GM18867 (cell line): ENCODE data around the gene GNA15.

Experiments
- ATAC-seq: cut with Tn5 transposase; IDR thresholded peaks from one replicate; pipeline ENCODE4 v1.9.1; 2021; ENCODE audit warnings: mild to moderate bottlenecking, moderate library complexity; ENCODE audit not compliant: unreplicated experiment

The GNA15 gene

DNA sequence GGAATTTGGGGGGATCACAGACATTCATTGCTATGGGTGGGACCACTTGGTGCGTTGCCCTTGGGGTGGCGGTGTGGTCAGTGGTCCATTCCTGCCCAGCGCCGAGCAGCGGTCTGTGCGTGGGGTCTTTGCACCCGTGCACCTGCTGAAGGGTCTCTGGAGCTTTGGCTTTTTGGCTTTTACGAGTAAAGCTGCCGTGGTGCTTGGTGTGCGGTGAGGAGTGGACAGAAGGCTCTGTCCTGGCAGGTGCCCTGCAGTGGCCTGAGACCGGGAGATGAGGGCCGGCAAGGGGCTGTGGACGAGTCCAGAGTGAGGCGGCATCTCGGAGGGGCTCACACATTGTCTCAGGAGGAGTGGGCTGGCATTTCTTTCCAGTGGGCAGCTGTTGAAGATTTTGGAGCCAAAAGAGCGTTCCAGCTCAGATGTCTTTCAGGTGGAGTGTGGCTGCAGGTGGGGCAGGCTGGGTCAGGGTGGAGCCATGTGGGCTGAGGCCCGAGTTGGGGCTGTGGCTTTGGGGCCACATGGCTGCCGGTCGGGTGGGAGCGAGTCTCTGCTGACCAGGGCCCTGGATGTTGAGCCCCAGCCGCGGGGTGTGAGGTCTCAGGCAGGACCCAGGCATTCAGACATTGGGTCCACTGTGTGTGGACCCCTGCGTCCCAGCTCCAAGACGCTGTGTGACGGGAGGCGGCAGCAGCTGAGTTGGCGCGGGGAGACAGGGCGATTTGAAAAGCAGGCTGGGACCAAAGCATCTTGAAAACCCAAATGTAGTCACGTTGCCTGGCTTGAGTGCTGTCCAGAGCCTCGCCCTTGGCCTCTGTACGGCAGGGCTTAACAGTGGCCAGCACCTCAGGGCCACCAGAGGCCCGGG lies 30.0 kb upstream of the GNA15 start:
- ATAC-seq = no peak

DNA sequence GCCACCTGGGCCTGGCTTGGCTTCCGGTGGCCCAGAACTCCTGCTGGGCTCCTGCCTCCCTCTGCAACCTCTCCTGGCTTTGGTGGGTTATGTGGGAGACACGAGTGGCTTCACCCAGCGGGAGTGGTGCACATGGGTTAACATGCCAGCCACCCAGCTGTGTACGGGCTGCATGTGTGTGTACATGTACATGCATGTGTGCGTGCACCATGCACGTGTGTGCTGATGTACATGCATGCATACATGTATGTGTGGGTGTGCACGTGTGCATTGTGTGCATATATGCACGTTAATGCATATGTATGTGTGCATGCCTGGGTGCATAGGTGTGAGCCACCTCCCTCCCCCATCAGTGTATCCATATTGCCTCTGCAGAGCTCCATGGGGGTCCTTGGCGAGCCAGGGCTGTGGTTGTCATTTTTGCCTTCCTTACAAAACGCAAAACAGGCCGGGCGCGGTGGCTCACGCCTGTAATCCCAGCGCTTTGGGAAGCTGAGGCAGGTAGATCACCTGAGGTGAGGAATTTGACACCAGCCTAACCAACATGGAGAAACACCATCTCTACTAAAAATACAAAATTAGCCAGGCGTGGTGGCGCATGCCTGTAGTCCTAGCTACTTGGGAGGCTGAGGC lies 29.2 kb upstream of the GNA15 start:
- no peak for ATAC-seq

DNA sequence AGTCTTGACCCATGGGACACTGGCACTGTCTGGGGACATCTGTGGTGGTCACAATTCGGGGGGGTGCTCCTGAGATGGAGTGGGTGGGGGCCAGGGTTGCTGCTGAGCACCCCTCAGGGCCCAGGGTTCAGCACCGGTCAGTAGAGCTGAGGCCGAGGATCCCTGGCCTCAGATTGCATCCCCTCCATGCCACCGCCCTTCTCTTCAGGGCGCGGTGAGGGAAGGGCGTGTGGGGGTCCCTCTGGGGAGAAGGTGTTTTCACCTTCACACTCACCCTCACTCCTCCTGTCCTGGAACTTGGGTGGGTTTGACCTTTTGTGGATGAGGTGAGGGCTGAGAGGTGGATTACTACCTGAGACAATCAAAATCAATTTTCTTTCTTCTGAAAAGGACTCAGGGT lies 28.2 kb upstream of the GNA15 start:
- ATAC-seq = no peak

DNA sequence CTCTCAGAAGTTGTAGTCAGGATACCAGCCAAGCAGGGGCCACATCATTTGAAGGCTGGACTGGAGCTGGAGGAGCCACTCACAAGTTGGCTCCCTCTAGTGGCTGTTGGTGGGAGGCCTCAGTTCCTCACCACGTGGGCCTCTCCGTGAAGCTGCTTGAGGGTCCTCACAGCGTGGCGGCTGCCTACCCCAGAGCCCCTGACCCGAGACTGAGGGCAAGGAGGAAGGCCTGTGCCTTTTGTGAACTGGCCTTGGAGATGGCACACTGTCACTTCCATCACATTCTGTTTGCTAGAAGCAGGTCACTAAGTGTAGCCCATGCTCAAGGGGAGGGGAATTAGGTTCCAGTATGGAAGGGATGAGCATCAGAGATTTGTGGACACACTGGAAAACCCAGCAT lies 27.1 kb upstream of the GNA15 start:
- no peak for ATAC-seq

DNA sequence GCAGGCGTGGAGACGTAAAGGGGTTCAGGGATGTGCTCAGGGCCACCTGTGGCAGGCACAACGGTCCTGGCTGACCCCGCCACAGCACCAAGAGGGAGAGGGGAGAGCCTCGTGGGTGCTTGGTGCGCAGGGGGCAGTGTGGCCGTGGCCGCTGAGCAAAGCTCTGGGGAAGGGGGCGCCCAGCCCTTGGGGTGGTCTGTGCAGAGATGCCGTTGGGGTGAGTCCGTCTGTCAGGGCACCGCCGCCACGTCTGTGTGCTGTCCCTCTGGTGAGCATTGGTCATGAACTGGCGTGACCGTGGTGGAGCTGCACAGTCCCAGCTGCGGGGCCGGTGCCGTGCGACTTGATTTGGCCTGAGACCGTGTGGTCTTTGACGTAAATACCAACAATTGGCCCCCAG lies 26.3 kb upstream of the GNA15 start:
- no peak for ATAC-seq

DNA sequence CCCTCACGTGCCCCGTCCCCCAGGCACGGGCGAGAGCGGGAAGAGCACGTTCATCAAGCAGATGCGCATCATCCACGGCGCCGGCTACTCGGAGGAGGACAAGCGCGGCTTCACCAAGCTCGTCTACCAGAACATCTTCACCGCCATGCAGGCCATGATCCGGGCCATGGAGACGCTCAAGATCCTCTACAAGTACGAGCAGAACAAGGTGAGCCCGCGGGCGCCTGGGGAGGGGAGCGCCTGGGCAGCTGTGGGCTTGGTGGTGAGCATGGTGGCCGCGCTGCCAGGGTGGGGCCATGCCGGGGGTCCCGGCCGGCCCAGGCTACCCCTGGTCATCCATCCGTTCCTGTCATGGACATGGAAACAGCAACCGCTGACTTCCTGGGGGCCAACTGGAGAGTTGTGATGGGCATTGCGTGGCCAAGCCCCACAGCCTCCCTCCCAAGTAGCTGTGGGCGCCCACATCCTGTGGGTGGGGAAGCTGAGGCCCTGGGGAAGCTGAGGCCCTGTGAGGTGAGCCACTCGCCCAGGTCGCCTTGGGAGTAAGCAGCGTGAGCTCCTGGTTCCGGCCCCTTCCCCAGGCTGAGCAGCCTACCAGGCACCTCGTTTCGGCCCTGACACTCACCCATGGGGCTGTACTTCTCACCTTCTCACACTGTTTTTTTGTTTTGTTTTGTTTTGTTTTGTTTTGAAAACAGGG lies 25.6 kb upstream of the GNA15 start:
- ATAC-seq = no peak

DNA sequence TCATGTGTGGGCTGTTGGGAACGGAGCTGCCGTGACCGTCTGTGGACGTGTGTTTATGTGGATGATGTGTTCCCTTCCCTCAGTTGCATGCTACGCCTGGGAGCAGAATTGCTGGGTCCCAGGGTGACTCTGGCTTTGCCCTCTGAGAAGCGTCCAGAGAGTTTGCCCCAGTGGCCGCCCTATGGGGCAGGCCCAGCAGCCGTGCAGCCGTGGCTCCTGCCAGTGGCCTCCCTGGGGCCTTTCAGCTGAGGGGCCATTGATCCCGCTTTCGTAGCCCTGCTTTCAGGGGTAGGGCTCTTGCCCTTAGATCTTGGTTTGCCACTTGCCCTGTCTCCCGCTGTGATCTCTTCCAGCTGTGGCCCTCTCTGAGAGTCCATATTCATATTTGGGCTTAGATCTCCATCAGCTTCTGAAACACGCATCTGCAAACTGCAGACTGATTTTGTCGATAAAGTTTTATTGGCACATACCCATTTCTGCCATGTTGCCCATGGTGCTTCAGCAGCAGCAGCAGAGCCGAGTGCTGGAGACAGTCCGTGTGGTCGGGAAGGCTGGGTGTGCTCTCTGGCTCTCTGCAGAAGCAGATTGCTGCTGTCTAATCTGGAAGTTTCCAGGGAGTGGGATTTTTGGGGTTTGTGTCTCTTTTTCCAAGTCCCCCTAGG lies 24.1 kb upstream of the GNA15 start:
- ATAC-seq = no peak

DNA sequence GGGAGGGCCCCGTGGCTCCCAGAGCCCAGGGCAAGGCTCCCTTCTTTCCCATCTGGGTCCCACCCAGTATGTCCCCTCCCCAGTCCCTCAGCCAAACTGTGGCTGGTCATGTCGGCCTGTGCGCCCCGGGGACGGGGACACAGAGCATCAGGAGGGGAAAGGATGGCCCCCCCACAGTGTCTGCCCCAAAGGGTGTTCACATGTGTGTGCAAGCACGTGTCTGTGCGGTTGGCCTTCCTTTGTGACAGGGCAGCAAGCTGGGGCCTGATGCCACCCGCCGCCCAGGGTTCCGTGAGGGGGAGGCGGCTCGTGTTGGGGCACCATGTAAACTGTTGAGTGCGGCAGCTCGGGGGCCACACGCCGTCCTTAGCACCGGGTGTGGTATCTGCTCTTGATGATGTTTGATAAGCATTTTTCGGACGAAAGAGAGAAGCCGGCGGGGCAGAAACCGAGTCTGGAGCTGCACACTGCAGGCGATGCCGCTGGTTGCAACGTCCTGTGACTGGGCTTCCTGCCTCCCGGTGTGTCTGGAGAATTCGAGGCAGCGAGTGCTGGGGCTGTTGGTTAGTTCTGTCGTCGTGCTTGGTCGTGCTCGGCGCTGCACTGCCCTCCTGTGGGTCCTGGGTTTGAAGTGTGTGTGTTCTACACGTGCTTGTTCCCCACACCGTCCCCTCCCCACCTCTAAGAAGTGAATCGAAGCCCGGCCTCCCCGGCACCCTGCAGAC lies 23.3 kb upstream of the GNA15 start:
- ATAC-seq = no peak

DNA sequence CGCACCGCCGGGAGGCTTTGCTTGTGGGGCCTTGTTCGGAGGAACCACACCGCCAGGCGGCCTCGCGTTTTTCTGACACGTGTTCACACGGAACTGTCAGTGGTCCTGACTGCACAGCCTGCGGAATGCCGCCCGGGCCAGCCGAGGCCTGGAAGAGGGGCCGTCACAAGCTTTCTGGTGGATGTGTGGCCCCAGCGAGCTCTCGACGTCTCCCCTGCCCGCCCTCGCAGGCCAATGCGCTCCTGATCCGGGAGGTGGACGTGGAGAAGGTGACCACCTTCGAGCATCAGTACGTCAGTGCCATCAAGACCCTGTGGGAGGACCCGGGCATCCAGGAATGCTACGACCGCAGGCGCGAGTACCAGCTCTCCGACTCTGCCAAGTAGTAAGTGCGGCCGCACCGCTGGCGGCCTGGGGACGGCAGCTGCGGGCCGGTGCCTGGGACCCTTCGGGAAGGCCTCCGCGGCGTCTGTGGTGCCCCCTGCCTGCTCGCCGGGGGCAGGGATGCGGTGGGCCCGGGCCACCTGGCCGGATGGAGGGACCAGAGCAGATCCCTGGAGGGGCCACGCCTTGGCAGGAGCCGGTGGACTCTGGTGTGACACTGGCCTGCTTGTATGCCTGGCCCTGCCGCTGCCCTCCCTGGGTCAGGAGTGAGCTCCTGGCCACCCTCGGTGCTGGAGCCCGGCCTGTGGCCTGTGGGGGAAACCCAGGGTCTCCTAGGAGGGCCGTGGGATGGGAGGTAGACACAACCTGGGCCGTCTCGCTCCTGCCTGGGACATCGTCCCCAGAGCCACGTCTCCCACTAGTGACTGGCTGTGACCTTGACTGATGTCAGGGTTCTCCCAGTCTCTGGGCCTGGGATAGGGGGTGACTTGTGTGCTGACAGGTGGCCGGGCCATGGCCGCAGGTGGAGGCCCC lies 22.5 kb upstream of the GNA15 start:
- ATAC-seq = no peak

DNA sequence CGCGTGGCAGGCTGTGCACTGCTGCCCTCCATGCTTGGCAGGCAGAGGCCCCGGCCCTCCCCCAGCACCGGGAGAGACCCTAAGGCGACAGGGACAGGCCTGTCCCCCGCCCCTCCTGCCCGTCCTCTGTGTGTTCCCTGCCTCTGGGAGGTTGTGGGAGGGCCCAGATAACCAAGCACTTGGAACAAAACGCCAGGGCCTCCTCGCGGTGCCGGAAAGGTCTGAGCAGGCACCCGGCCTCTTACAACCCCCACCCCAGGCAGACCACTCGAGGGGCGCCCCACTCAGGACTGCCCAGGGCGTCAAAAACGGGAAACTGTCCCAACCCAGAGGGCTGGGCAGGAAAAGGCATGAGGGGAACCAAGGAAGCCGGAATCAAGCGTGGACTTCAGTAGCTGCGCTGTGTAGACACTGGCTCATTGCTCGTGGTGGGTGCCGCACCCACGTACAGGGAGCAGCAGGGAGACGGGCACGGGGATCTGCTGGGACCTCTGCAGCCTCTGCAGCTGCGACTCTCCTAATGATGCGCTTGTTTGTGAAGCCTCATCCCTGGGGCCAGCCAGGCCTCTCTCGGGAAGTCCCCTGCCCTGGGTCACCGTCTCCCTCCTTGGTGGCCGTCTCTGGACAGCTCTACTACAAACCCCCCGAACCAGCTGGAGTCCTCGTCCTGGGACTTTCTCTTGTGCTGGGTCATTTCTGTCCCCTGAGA lies 21.7 kb upstream of the GNA15 start:
- no peak for ATAC-seq

DNA sequence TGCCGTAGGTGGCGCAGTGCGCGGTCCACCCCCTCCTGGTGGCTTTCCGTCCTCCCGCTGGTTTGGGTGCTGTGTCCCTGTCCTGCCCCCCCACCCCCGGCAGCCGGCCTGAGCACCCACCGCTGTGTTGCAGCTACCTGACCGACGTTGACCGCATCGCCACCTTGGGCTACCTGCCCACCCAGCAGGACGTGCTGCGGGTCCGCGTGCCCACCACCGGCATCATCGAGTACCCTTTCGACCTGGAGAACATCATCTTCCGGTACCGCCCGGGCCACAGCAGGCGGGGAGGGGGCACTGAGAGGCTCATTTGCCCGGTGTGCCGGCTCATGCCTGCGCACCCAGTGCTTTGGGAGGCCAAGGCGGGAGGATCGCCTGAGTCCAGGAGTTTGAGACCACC lies 21.0 kb upstream of the GNA15 start:
- no peak for ATAC-seq

DNA sequence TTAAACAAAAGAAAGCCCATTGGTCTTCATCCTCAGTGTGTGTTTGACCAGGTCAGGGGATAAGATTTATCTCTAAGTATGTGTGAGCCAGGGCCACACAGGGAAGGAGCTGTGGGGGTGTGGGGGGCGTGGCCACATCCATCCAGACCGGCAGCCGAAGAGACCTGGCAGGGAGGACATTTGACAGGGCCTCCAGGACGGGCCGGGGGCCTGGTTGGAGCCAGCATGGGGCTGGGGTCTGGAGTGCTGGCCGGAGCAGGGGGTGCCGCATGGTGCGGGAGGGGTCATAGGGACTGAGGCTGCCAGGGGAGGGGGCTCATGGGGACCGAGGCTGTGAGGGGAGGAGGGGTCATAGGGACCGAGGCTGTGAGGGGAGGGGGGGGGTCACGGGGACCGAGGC lies 20.4 kb upstream of the GNA15 start:
- no peak for ATAC-seq

DNA sequence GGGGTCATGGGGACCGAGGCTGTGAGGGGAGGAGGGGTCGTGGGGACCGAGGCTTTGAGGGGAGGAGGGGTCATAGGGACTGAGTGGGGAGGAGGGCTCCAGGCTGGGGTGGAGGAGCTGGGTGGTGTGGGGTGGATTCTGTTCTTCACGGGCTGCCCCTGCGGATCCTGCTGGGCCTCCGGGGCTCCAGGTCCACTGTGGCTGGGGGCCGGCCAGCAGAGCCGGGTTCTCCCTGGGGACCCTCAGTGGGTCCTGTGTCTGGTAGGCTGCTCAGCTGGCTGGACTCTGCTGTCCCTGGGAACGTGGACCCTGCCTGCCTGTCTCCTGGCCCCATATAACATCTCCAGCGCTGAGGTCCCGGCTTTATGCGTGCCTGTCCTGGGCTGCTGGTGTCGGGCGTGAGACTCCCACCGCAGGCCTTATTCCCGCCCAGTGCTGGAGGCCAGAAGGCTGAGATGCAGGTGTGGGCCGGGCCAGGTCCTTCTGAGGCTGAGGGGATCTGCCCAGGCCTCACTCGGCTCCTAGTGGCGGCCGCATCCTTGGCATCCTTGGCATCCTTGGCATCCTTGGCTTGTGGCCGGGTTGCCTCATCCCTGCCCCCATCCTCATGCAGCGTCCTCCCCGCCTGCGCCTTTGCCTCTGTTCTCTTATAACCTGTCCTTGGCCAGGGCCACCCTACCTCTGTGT lies 19.8 kb upstream of the GNA15 start:
- ATAC-seq = no peak

DNA sequence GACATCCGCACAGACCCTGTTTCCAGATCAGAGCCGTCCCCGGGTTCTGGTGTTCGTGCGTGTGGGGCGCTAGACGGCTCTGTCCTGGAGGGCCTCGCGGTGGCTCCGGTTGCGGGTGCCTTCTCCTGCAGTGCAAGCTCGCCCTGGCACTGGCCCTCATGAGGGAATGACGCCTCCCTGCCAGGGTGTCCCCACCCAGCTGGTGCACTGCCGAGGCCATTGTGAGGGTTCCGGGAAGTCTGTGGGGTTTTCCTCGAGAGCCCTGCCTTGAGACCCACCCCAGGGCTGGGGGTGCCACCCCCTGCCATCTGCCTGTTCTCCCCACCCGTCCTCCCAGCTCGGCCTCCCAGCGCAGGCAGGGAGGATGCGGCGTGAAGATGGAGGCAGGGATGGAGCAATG lies 19.2 kb upstream of the GNA15 start:
- ATAC-seq = no peak

DNA sequence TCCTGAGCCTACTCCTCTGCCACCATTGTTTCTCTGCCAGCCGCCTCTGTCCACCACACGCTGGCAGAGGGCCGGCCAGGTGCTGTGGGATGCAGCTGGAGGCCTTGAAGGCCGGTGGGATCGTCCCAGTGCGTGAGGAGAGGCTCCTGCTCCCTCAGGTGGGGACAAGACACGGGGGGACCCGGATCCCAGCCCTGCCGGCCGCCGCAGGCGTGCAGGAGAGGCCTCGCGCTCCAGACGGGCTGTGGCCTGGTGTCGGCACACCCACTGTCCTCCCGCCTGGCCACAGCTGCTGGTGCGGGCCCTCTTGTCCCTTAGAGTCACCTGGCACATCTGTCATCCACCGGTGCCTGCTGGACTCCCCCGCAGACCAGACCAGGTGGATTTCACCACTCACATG lies 18.1 kb upstream of the GNA15 start:
- no peak for ATAC-seq

DNA sequence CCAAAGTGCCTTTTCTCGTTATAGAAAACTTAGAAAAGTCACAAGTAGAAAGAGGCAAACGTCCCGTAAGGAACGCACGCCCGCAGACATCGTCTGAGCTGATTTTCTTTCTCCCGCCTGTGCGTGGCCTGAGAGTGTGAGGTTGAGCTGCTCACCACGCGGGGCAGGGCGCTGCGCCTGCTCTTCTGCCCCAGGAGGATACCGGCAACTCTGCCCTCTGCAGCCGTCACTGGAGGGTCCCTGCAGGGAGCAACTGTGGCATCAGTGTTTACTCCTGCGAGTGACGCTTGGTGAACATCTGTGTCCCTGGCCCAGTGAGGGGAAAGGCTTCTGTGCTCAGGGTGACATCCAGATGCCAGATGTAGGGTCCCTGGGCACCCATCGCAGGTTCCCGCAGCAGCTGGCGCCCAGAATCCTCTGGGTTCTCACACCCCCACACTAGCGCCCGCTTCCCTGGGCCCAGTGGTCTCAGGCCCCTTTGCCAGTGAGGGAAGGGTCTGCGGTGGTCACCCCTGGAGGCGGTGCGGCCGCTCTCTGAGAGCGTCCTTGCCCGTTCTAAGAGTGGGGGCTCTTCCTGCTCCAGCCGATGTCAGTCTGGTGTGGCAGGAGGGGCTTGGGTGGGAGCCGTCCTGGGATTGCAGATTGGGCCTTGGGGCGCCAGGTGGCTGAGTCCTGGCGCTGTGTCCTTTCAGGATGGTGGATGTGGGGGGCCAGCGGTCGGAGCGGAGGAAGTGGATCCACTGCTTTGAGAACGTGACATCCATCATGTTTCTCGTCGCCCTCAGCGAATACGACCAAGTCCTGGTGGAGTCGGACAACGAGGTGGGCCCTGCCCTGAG lies 17.4 kb upstream of the GNA15 start:
- ATAC-seq = no peak

DNA sequence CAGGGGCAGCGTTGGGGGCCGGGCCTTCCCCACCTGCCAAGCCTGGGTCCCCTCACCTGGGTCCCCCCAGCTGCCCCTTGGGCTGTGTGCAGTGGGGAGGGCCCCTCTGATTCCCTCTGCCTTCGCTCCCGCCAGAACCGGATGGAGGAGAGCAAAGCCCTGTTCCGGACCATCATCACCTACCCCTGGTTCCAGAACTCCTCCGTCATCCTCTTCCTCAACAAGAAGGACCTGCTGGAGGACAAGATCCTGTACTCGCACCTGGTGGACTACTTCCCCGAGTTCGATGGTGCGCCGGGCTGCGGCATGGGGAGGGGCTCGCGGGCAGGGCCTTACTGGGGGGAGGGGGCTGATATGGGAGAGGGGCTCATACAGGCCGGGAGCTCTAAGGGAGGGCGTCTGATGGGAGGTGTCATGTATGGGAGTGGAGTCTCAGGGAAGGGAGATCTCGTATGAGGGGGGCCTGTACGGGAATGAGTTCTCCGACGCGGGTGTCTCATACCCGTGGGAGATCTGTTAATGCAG lies 16.7 kb upstream of the GNA15 start:
- ATAC-seq = no peak
